ENCODE results near the gene ESYT2. TPM values are rescaled to one million over a fixed set of nuclear protein-coding genes. Genes with fewer than 3 reads are reported as not detected.
"Not testable (repeated sequence)": the region's sequence is repeated elsewhere in the genome, so short reads cannot be mapped to it uniquely, and the experiment has no call there.

Gene ESYT2, protein sequence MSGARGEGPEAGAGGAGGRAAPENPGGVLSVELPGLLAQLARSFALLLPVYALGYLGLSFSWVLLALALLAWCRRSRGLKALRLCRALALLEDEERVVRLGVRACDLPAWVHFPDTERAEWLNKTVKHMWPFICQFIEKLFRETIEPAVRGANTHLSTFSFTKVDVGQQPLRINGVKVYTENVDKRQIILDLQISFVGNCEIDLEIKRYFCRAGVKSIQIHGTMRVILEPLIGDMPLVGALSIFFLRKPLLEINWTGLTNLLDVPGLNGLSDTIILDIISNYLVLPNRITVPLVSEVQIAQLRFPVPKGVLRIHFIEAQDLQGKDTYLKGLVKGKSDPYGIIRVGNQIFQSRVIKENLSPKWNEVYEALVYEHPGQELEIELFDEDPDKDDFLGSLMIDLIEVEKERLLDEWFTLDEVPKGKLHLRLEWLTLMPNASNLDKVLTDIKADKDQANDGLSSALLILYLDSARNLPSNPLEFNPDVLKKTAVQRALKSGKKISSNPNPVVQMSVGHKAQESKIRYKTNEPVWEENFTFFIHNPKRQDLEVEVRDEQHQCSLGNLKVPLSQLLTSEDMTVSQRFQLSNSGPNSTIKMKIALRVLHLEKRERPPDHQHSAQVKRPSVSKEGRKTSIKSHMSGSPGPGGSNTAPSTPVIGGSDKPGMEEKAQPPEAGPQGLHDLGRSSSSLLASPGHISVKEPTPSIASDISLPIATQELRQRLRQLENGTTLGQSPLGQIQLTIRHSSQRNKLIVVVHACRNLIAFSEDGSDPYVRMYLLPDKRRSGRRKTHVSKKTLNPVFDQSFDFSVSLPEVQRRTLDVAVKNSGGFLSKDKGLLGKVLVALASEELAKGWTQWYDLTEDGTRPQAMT
- total RNA-seq (ENCODE audit: unreplicated experiment) = 31.8 TPM
- long read RNA-seq = 0 reads

GRCh38 chr7:158829342-158830210, at the start of gene ESYT2:
Gene ESYT2 (minus strand): TSS chr7:158829509. CDS start chr7:158829418, 91 bp downstream.
- Mint-ChIP-seq H3K27me3 (ENCODE audit: unreplicated experiment) (peaks cover 11% of the 10 kb centered on the region), H3K4me3 (ENCODE audit: unreplicated experiment) (peak within 1 kb of the TSS; percentile 94), H3K27ac (ENCODE audit: unreplicated experiment) (peak within 1 kb of the TSS; percentile 81), H3K36me3 (ENCODE audit: low read depth, unreplicated experiment) (no peaks in the 10 kb centered on the region), H3K9me3 (ENCODE audit: unreplicated experiment) (no peaks in the 10 kb centered on the region), H3K4me1 (ENCODE audit: unreplicated experiment) (peaks cover 22% of the 10 kb centered on the region)
- TF ChIP-seq, protein P1, sequence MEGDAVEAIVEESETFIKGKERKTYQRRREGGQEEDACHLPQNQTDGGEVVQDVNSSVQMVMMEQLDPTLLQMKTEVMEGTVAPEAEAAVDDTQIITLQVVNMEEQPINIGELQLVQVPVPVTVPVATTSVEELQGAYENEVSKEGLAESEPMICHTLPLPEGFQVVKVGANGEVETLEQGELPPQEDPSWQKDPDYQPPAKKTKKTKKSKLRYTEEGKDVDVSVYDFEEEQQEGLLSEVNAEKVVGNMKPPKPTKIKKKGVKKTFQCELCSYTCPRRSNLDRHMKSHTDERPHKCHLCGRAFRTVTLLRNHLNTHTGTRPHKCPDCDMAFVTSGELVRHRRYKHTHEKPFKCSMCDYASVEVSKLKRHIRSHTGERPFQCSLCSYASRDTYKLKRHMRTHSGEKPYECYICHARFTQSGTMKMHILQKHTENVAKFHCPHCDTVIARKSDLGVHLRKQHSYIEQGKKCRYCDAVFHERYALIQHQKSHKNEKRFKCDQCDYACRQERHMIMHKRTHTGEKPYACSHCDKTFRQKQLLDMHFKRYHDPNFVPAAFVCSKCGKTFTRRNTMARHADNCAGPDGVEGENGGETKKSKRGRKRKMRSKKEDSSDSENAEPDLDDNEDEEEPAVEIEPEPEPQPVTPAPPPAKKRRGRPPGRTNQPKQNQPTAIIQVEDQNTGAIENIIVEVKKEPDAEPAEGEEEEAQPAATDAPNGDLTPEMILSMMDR (IDR thresholded peaks at IDR 0.05; ENCODE audit: unreplicated experiment) = no peak
- DNase-seq (ENCODE audit: low spot score) = peak; percentile 95

- not testable (repeated sequence) for DNase-seq (ENCODE audit: low spot score); H3K9me3 Mint-ChIP-seq (ENCODE audit: unreplicated experiment); H3K4me1 Mint-ChIP-seq (ENCODE audit: unreplicated experiment); H3K4me3 Mint-ChIP-seq (ENCODE audit: unreplicated experiment); H3K27me3 Mint-ChIP-seq (ENCODE audit: unreplicated experiment); H3K27ac Mint-ChIP-seq (ENCODE audit: unreplicated experiment)
- H3K36me3 Mint-ChIP-seq (ENCODE audit: low read depth, unreplicated experiment) = peaks cover 44% of the 10 kb centered on the region
Measured at GRCh38 chr7:158878151-158879079, 49.1 kb upstream of the ESYT2 start.

DNA sequence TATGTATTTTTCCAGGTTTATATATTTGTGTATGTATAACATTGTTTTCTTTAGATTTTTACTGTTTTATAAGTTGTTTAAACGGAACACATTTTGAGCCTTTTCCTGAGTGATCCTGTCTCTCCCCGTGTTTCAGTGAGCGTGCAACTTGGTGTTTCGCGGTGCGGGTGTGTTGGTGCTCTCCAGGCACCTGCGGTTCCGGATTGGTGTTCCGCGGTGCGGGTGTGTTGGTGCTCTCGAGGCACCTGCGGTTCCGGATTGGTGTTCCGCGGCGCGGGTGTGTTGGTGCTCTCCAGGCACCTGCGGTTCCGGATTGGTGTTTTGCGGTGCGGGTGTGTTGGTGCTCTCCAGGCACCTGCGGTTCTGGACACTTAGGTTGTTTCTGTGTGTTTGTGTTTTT, 47.7 kb upstream of the ESYT2 start:
- TF ChIP-seq, protein P1 (IDR thresholded peaks at IDR 0.05; ENCODE audit: unreplicated experiment) = no peak
- no peaks in the 10 kb centered on the region for H3K4me1 Mint-ChIP-seq (ENCODE audit: unreplicated experiment)
- DNase-seq (ENCODE audit: low spot score) = no peak
- H3K4me3 Mint-ChIP-seq (ENCODE audit: unreplicated experiment) = no peak overlapping the region
- no peaks in the 10 kb centered on the region for H3K9me3 Mint-ChIP-seq (ENCODE audit: unreplicated experiment)
- H3K27me3 Mint-ChIP-seq (ENCODE audit: unreplicated experiment) = peaks cover 1% of the 10 kb centered on the region
- H3K36me3 Mint-ChIP-seq (ENCODE audit: low read depth, unreplicated experiment) = peaks cover 44% of the 10 kb centered on the region
- H3K27ac Mint-ChIP-seq (ENCODE audit: unreplicated experiment) = no peak overlapping the region

DNA sequence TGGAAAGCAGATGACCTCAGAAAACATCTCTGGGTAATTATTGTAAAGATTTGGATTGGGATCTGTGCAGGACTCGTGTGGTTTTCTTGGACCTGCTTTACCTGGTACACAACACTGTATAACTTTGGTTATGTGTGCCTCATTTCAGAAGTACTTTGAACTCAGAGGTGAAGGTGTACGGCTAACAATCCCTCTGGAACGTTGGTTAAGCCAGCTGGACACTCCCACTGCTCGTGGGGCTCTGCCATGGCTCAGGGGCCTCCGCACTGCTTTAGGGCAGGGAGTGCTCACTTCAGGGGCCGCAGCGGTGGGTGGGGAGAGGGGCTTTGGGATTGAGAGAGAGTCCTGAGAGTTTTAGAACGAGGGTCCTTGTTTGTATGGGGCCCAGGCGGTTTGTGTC, 40.6 kb upstream of the ESYT2 start:
- TF ChIP-seq, protein P1 (IDR thresholded peaks at IDR 0.05; ENCODE audit: unreplicated experiment) = no peak
- H3K27me3 Mint-ChIP-seq (ENCODE audit: unreplicated experiment) = peaks cover 9% of the 10 kb centered on the region
- H3K36me3 Mint-ChIP-seq (ENCODE audit: low read depth, unreplicated experiment) = peaks cover 24% of the 10 kb centered on the region
- no peak for DNase-seq (ENCODE audit: low spot score)
- no peak overlapping the region for H3K27ac Mint-ChIP-seq (ENCODE audit: unreplicated experiment)
- peaks cover 6% of the 10 kb centered on the region for H3K4me1 Mint-ChIP-seq (ENCODE audit: unreplicated experiment)
- H3K9me3 Mint-ChIP-seq (ENCODE audit: unreplicated experiment) = no peaks in the 10 kb centered on the region
- H3K4me3 Mint-ChIP-seq (ENCODE audit: unreplicated experiment) = no peak overlapping the region

Measured in endothelial cell (in vitro differentiated cells).